Right renal cortex interstitium (tissue), 3 donors: ENCODE results near the gene SMARCAL1. TPM values are rescaled to one million over a fixed set of nuclear protein-coding genes. Genes with fewer than 3 reads are reported as not detected.

Experiments used
- DNase-seq, 3 donors: peaks; one replicate each; pipeline ENCODE4 v3.0.0-alpha.2; 2013; ENCODE audit warnings: low read depth in 3 of 3, low spot score in 2 of 3
- polyA plus RNA-seq, 3 donors: library from polyadenylated mRNA; unstranded; fragments of 120-200 nt; gene quantifications; one replicate each; pipeline ENCODE4 v1.2.1, GENCODE V29; 2013; ENCODE audit not compliant: insufficient read length in 3 of 3

SMARCAL1 gene
- polyA plus RNA-seq, 3 donors, result 27.8 to 29.8 (median 28.3) TPM

DNA sequence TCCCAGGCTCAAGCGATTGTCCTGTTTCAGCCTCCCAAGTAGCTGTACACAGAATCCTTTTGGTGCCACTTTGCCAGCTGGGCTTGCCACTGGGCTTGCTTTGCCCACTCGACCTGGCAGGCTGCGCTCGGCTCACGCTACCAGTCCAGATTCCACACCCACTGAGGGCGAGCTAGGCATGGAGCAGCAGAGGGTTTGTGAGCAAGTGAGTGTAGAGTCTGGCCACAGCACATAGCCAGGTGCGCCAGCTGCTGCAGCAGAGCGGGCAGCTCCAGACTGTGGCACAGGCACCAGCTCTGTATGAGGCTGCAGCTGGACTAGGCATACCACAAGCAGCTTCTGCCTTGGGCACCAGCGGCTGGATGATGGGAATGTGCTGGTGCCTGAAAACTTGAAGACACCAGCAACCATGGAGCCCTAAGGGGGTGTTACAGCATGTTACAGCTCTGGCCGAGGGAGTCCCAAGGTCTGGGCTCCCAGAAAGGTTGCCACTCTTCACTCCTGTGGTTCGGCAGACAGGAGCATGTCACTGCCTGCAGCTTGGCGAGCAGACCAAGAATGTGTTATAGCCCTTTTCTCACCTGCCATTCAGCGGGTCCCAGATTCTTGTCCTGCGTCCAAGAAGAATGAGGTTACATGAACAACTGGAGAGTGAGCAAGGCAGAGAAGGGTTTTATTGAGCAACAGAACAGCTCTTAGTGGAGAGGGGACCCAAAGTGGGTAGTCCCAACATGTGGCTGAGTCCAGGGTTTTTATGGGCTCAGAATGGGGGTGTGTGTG, 12.9 kb downstream of the SMARCAL1 start:
- DNase-seq, result no peak

GRCh38 chr2:216426166-216426777, 14.0 kb downstream of the SMARCAL1 start:
- DNase-seq, result no peak

GRCh38 chr2:216426938-216427337, 14.7 kb downstream of the SMARCAL1 start:
- no peak for DNase-seq

- no peak for DNase-seq
Measured at GRCh38 chr2:216428618-216429350, 16.5 kb downstream of the SMARCAL1 start.

GRCh38 chr2:216429428-216429827, 17.1 kb downstream of the SMARCAL1 start:
- no peak for DNase-seq

DNA sequence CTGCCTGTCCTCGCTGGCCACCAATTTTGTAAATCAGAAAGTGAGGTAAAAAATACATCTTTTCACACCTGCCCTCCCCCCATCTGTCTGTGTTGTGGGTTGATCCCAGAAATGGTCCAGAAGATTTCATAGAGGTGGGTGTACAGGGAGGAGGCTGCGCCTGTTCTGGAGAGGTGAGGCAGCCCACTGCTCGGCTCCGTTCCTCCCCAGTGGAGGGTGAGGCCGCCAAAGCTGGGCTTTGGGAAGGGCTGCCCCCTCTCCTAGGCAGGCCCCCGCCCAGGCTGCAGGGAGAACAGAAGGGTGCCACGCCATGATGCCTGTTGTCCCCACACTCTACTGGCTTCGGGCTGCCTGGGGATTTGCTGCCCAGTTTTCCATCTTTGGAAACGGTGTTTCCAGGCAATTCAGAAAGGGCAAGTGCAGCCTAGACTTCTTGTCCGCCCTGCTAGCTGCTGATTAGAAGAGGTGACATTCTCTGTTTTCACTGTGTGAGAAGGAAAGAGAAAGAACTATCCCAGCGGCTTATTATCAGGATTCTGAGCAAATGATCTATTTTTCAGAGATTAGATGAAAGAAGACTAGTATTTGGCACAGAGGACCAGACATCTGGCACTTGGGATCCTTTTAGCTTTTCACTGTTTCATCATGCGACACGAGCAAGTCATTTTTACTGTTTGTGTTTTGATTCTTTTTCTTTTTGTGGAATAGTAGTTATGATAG, 18.7 kb downstream of the SMARCAL1 start:
- DNase-seq, result no peak

DNA sequence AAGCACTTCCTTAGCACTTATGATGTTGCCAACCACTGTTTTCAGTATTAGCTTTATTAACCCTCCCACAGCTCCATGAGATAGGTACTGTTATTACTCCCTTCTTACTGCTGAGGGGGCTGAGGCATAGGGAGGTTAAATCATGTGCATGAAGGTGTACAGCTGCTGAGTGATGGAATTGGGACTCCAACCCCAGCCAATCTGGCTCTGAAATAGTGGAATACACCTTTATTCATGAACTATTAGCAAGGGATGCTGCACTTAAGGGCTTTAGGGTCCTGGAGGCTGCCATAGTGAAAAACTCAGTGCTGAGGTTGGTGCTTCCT, 19.2 kb downstream of the SMARCAL1 start:
- DNase-seq, result no peak

GRCh38 chr2:216436383-216436782, 24.1 kb downstream of the SMARCAL1 start:
- DNase-seq, result no peak

GRCh38 chr2:216441308-216442010, 29.2 kb downstream of the SMARCAL1 start:
- DNase-seq, result no peak

DNA sequence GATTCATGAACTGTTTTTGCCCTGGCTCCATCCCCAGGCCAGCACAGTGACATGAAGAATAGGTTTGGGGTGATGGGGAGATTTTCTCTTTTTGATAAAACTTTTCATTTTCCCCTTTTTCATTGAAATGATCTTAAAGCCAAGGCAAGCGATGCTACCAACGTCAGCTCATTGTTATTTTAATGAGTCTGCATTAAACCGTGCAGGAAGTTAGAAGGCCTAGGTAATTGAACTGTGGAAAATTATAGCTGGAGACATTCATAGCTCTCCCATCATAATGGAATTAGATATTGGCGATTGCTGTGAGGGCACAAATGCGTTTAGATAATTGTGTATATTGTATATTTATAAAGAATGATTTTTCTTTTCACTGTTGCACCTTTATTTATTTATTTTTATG, 33.2 kb downstream of the SMARCAL1 start:
- no peak for DNase-seq

DNA sequence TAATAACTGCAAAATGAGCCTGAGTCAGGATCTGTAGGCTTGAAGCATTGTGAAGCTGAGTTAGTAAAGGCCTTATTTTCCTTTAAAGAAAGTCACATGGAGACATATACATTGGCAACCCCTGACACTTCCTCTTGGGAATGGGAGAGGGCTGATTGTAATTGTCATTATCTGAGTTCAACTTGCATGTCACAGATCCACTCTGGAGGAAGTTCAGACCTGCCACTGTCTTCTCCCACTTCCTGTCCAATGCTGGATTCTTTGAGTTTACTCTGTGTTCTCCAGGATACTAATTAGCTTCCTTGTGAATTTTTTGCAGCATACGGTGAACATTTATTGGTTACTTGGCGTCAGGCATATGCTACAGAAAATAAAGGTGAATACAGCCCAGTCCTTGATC, 34.1 kb downstream of the SMARCAL1 start:
- no peak for DNase-seq

DNA sequence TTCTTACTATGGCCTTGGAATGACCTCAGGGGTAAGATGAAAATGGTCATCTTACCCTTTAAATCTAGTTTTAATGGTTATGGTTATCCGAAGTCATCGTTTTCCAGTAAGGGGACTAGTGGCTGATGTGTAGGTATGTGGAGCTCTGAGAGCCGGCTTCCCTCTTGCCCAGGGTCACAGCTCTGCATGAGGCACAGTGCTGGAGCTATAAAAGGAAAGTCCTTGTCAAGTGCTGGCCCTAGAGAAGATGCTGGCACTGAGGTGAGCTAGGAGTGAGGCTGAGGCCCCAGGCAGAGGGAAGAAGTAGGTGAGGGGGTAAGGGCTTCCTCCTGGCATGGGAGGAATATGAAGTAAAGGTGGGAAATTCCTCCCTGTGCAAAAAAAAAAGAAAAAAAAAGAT, 35.0 kb downstream of the SMARCAL1 start:
- DNase-seq, result no peak

GRCh38 chr2:216448829-216449228, 36.5 kb downstream of the SMARCAL1 start:
- no peak for DNase-seq

GRCh38 chr2:216450346-216450745, 38.1 kb downstream of the SMARCAL1 start:
- no peak for DNase-seq

- DNase-seq, result no peak
Measured at GRCh38 chr2:216450784-216451183, 38.5 kb downstream of the SMARCAL1 start.

DNA sequence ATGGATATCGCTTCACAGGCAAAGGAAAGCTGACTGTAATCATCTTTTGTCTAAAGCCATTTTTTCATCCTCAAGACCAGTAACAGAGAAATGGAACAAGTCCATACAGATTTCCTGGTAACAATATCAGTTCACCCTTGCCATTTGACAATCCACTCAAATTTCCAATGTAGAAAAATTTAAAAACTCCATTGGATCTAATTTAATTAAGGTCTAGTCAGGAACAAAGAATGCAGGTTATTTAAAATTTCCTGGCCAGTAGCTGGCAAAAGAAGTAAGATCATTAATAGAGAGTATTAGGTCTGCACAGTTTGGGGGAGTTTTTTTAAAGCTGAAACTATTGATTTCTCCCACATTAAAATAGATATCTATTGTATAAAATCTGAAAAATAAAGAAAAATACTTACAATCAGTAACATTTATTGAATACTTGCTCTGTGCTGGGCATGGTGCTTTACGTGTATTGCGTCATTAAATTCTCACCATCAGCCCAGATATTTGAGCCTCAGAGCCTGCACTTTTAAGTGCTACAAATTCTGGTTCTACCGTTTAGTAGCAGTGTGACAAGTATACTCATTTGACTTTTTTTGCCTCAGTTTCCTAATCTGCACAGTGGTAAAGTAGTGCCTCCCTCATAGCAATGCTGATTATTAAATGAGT, 41.8 kb downstream of the SMARCAL1 start:
- DNase-seq, result no peak

- no peak for DNase-seq
Measured at GRCh38 chr2:216463148-216463547, 50.9 kb downstream of the SMARCAL1 start.

DNA sequence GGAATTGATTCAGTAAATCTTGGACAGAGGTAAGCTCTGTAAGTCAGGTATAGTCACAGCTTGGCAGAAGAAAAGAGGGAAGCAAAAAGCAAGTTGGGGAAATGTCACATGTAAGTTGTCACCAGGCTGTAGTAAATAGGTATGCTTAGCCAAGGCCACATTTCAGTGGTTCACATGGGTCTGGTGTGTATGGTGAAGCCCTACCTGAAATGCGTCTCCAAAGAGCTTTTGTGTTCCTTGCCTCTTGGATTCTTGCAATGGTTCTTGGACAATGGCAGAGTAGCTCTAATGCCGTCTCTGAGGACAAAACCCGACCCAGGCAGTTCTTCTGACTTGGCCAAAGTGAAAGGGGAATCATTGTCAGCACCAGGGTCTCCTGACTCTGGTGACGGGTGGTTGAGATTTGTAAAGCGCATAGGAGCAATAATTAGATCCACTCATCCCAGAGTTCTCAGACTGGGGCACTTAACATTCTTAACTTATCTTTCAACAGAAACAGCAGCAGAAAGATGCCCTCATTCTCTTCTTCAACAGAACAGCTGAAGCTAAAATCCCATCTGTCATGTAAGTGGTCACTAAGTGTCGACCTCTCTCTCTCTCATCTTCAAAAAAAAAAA, 51.9 kb downstream of the SMARCAL1 start:
- no peak for DNase-seq

DNA sequence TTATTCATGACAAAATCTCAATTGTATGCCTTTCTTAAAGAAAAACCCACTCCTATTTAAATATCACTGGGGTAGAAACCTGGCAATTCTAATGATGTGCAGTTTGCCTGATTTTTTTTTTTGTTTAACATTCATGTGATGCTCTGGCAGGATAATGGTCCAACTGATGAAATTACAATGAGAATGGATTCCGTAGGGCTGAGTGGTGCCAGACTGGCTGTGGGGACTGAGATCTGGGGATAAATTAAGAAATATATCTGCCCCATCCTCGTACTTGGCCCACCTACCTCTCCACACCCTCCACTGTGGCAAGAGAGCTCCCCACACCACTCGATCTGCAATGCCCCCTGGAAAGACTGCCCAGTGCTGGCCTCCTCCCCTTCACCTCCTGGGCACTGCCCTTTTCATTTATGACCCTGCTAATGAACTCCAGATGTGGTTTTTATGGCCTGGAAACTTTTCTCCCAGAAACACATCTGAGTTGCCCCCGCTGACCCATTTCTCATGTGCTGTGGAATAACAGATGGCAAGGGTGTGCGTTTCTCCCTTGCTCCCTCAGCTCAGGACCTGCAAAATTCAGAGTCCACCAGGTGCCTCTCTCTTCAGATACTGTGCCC, 53.4 kb downstream of the SMARCAL1 start:
- no peak for DNase-seq
